Panc1 (cell line): Measurements from ENCODE around the gene ABL1. TPM values are rescaled to one million over a fixed set of nuclear protein-coding genes. Genes with fewer than 3 reads are reported as not detected.

Source experiments
- ATAC-seq: fragments of 200-7000 bp; cut with Tn5 transposase; 2 replicates; pipeline ENCODE4 v1.9.1; 2020; ENCODE audit warnings: mild to moderate bottlenecking, moderate library complexity
- BruUV-seq: library from RNA; stranded (reverse); fragments of 400-500 nt; replicated peaks from 2 replicates; lab custom pipeline; 2021; lab: Mats Ljungman, UMichigan
- CTCF ChIA-PET: fragments of 300-600 bp; sonication (Branson Sonifier 250); formaldehyde crosslinking; loops from one replicate; lab custom pipeline; 2022; ENCODE audit warnings: antibody characterized with exemption; lab: Charles Lee
- POLR2A ChIA-PET: fragments of 300-600 bp; sonication (Branson Sonifier 250); formaldehyde crosslinking; loops from one replicate; lab custom pipeline; 2022; ENCODE audit warnings: antibody characterized with exemption; lab: Charles Lee
- DNase-seq: peaks from one replicate; pipeline ENCODE4 v3.0.0-alpha.2; 2010; ENCODE audit warnings: low read depth, low spot score
- H3K27ac ChIP-seq: 2 replicates; pipeline ENCODE4 v1.5.1; 2011; ENCODE audit warnings: mild to moderate bottlenecking, low read length, inconsistent platforms
- H3K27me3 ChIP-seq: fragments of 200-500 bp; sonication (Bioruptor generic); 2 replicates; pipeline ENCODE4 v1.6.0; 2014; ENCODE audit warnings: low read length, inconsistent platforms; ENCODE audit not compliant: control insufficient read depth, insufficient read depth
- H3K36me3 ChIP-seq: fragments of 200-500 bp; sonication (Bioruptor generic); 2 replicates; pipeline ENCODE4 v1.5.1; 2014; ENCODE audit warnings: inconsistent platforms, mild to moderate bottlenecking, low read length, moderate library complexity; ENCODE audit not compliant: control insufficient read depth, insufficient read depth
- H3K4me1 ChIP-seq: 2 replicates; pipeline ENCODE4 v1.5.1; 2011; ENCODE audit warnings: inconsistent platforms, mild to moderate bottlenecking, low read length, moderate library complexity; ENCODE audit not compliant: control insufficient read depth, insufficient read depth
- H3K4me3 ChIP-seq, 2 experiments: 2 replicates each; pipeline ENCODE4 v1.5.1; 2011 to 2012; ENCODE audit warnings: low read depth in 2 of 2, low read length in 2 of 2, mild to moderate bottlenecking in 2 of 2, inconsistent platforms in 1 of 2, moderate library complexity in 1 of 2
- H3K9me3 ChIP-seq: fragments of 200-500 bp; sonication (Bioruptor generic); 2 replicates; pipeline ENCODE4 v1.5.1; 2014; ENCODE audit warnings: low read depth, mild to moderate bottlenecking, inconsistent platforms, low read length, moderate library complexity; ENCODE audit not compliant: control insufficient read depth, insufficient read depth
- CTCF ChIP-seq: fragments of 450-650 bp; IDR thresholded peaks from 2 replicates; pipeline ENCODE4 v1.5.1; 2017; ENCODE audit warnings: mild to moderate bottlenecking
- POLR2AphosphoS5 ChIP-seq: IDR thresholded peaks from 2 replicates; pipeline ENCODE4 v1.6.1; 2012; ENCODE audit warnings: mild to moderate bottlenecking, low read depth, low read length, moderate library complexity
- REST ChIP-seq, 2 experiments: IDR thresholded peaks; 2 replicates each; pipeline ENCODE4 v1.6.1; 2011 to 2012; ENCODE audit warnings: low read depth in 2 of 2, control low read depth in 1 of 2, low read length in 1 of 2, mild to moderate bottlenecking in 1 of 2, moderate library complexity in 1 of 2; ENCODE audit not compliant: insufficient read depth in 1 of 2
- SIN3A ChIP-seq: IDR thresholded peaks from 2 replicates; pipeline ENCODE4 v1.6.1; 2012; ENCODE audit warnings: low read depth, mild to moderate bottlenecking, low read length, moderate library complexity, borderline replicate concordance; ENCODE audit not compliant: insufficient read depth
- TCF7L2 ChIP-seq: IDR thresholded peaks from 2 replicates; pipeline ENCODE4 v1.6.1; 2011; ENCODE audit warnings: mild to moderate bottlenecking, low read depth, low read length, inconsistent platforms
- in situ Hi-C: cut with HindIII; loops from 2 replicates; pipeline ENCODE4 v1.10.0; 2016; ENCODE audit warnings: low sequenced_read_pairs, low pct_unique_long_range_greater_than_20kb
- intact Hi-C: fragments of 100-400 bp; cut with micrococcal nuclease; formaldehyde crosslinking; loops from one replicate; pipeline ENCODE4 v1.10.0; 2022; ENCODE audit not compliant: unreplicated experiment
- total RNA-seq: library from RNA; stranded (reverse); gene quantifications from one replicate; pipeline ENCODE4 v1.2.1, GENCODE V29; 2021; ENCODE audit not compliant: unreplicated experiment

ABL1 gene
- total RNA-seq, 1 experiment from 2014 or later, result 48.4 TPM

GRCh38 chr9:130873966-130874365, 38.9 kb downstream of the ABL1 start:
- in situ Hi-C loops, result no loop called here
- intact Hi-C loops, result loop anchor here (5.0 kb wide), 1 partner anchor 123 kb away; no protein-coding TSS in a partner anchor
- ChIA-PET CTCF (no interaction called here), POLR2A (no interaction called here)
- Histone ChIP-seq H3K4me1 (no peaks in the 10 kb centered on the region), H3K4me3 (no peak overlapping the region), H3K9me3 (no peaks in the 10 kb centered on the region), H3K36me3 (peaks cover 7% of the 10 kb centered on the region; the same call in 1 of the 2 replicates), H3K27me3 (no peaks in the 10 kb centered on the region), H3K27ac (no peak overlapping the region)
- TF ChIP-seq SIN3A, result no peak
- TF ChIP-seq POLR2AphosphoS5, result no peak
- TF ChIP-seq TCF7L2, result no peak
- no peak for TF ChIP-seq CTCF
- no peak for TF ChIP-seq REST (IDR thresholded peaks at IDR 0.05; ENCODE audit: insufficient read depth in 1 of 2, low read depth in 2 of 2, low read length in 1 of 2)
- no peak for ATAC-seq
- no peak for DNase-seq
- no TSS peak for BruUV-seq

- no TSS peak for BruUV-seq
- Histone ChIP-seq H3K9me3 (no peaks in the 10 kb centered on the region), H3K27ac (no peak overlapping the region), H3K27me3 (no peaks in the 10 kb centered on the region), H3K36me3 (peaks cover 12% of the 10 kb centered on the region; the same call in 1 of the 2 replicates), H3K4me3 (no peak overlapping the region), H3K4me1 (no peaks in the 10 kb centered on the region)
- DNase-seq (no peak), ATAC-seq (no peak)
- in situ Hi-C loops (no loop called here), intact Hi-C loops (loop anchor here (5.0 kb wide), 1 partner anchor 123 kb away; no protein-coding TSS in a partner anchor)
- TF ChIP-seq POLR2AphosphoS5 (no peak), REST (IDR thresholded peaks at IDR 0.05; ENCODE audit: insufficient read depth in 1 of 2, low read depth in 2 of 2, low read length in 1 of 2) (no peak), CTCF (no peak), SIN3A (no peak), TCF7L2 (no peak)
- ChIA-PET POLR2A (no interaction called here), CTCF (no interaction called here)
Measured at GRCh38 chr9:130874783-130875182, 39.7 kb downstream of the ABL1 start.
